NOMO-1 treated with DMSO at 0.1 percent for 48 hours (cell line): ENCODE measurements around the gene ALKBH6.

Experiments used
- DNase-seq: peaks from one replicate; lab custom pipeline; 2025; ENCODE audit not compliant: unreplicated experiment; lab: John Stamatoyannopoulos, UW

Gene ALKBH6

DNA sequence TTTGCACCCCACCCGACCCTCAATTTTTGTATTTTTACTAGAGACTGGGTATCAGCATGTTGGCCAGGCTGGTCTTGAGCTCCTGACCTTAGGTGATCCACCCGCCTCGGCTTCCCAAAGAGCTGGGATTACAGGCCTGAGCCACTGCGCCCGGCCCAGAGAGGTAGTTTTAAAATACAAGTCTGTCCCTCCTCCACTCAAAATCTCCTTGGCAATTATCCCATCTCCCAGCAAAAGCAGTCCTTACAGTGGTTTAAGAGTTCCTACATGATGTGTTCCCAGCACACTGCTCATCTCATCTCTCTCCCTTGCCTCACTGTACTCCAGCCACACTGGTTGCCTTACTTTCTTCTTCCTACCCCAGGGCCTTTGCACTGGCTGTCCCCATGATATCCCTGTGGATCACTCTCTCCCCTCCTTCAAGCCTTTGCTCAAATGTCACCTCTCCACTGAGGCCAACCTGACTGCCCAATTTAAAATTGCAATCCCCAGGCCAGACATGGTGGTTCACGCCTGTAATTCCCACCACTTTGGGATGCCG is 53.5 kb downstream of the ALKBH6 start:
- no peak for DNase-seq

DNA sequence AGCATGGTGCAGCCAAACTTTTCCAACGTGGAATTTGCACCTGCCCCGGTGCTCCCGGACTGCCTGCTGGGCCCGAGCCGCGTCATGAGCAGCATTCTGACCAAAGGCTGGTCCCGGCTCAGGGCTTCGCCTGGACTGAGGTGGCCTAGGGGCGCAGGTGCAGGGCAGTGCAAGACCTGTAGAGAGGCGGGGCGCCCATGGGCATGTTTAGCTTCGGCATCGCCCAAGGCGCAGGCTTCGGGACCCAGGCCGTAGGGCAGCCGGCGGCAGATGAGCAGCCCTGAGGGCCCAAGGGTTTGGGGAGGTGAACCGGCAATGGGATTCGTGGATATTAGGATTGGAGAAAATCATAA is 54.1 kb downstream of the ALKBH6 start:
- DNase-seq = no peak
